A673 (cell line): Measurements from ENCODE around the gene CCM2. TPM values are rescaled to one million over a fixed set of nuclear protein-coding genes. Genes with fewer than 3 reads are reported as not detected.

ENCODE experiments used
- BruUV-seq: library from RNA; stranded (reverse); fragments of 400-500 nt; replicated peaks from 2 replicates; lab custom pipeline; 2021; lab: Mats Ljungman, UMichigan
- CTCF ChIA-PET: fragments of 300-600 bp; sonication (Branson Sonifier 250); formaldehyde crosslinking; loops from one replicate; lab custom pipeline; 2022; ENCODE audit warnings: antibody characterized with exemption; lab: Charles Lee
- POLR2A ChIA-PET: fragments of 300-600 bp; sonication (Branson Sonifier 250); formaldehyde crosslinking; loops from one replicate; lab custom pipeline; 2022; ENCODE audit warnings: antibody characterized with exemption; ENCODE audit not compliant: low non-redundant PET; lab: Charles Lee
- DNase-seq: peaks from one replicate; pipeline ENCODE4 v3.0.0-alpha.2; 2015; ENCODE audit warnings: low spot score
- H3K27ac ChIP-seq: fragments of 200-600 bp; sonication (generic); 2 replicates; pipeline ENCODE4 v1.5.1; 2016; ENCODE audit warnings: mixed run types, low read depth, mild to moderate bottlenecking, mixed read lengths, antibody characterized with exemption, low read length; ENCODE audit not compliant: poor library complexity, severe bottlenecking
- H3K27me3 ChIP-seq: fragments of 200-600 bp; sonication (generic); replicated peaks from 2 replicates; pipeline ENCODE4 v1.6.1; 2017; ENCODE audit warnings: mixed run types, low read depth, mild to moderate bottlenecking, mixed read lengths, antibody characterized with exemption, low read length; ENCODE audit not compliant: insufficient read depth, poor library complexity
- H3K36me3 ChIP-seq: fragments of 200-600 bp; sonication (generic); 2 replicates; pipeline ENCODE4 v1.6.1; 2016; ENCODE audit warnings: mixed run types, mild to moderate bottlenecking, mixed read lengths, antibody characterized with exemption, low read length; ENCODE audit not compliant: insufficient read depth, poor library complexity, severe bottlenecking
- H3K4me1 ChIP-seq: fragments of 200-600 bp; sonication (generic); 2 replicates; pipeline ENCODE4 v1.6.1; 2017; ENCODE audit warnings: mixed run types, mild to moderate bottlenecking, mixed read lengths, antibody characterized with exemption, low read length; ENCODE audit not compliant: insufficient read depth, poor library complexity, severe bottlenecking
- H3K4me3 ChIP-seq: fragments of 200-600 bp; sonication (generic); 2 replicates; pipeline ENCODE4 v1.5.1; 2016; ENCODE audit warnings: low read depth, mixed run types, mild to moderate bottlenecking, mixed read lengths, low read length; ENCODE audit not compliant: poor library complexity, severe bottlenecking
- H3K9me3 ChIP-seq: fragments of 200-600 bp; sonication (generic); 2 replicates; pipeline ENCODE4 v1.6.1; 2016; ENCODE audit warnings: mixed run types, low read depth, mild to moderate bottlenecking, mixed read lengths, antibody characterized with exemption, low read length; ENCODE audit not compliant: poor library complexity, severe bottlenecking
- CTCF ChIP-seq: fragments of 300-800, 200-600 bp; sonication (generic); conservative IDR thresholded peaks from 2 replicates; pipeline ENCODE4 v1.5.1; 2017; ENCODE audit warnings: low read depth, mild to moderate bottlenecking, antibody characterized with exemption, low read length, moderate library complexity, mixed read lengths
- EZH2 ChIP-seq: fragments of 200-600 bp; sonication (generic); IDR thresholded peaks from 2 replicates; pipeline ENCODE4 v1.6.1; 2017; ENCODE audit warnings: borderline replicate concordance, low read depth, mild to moderate bottlenecking, mixed read lengths, antibody characterized with exemption, low read length; ENCODE audit not compliant: poor library complexity, severe bottlenecking
- intact Hi-C: fragments of 100-400 bp; cut with micrococcal nuclease; formaldehyde crosslinking; loops from one replicate; pipeline ENCODE4 v1.10.0; 2022; ENCODE audit not compliant: unreplicated experiment
- total RNA-seq: library from RNA; stranded (reverse); gene quantifications from 2 replicates; pipeline ENCODE4 v1.2.3, GENCODE V29; 2021

CCM2 gene
- total RNA-seq, 1 experiment from 2014 or later: 35.2 TPM

GRCh38 chr7:44972562-44972961 lies 27.4 kb upstream of the CCM2 start:
- no peak overlapping the region for H3K4me3 ChIP-seq
- TF ChIP-seq CTCF (no peak), EZH2 (no peak)
- no TSS peak for BruUV-seq
- no peak overlapping the region for H3K27ac ChIP-seq
- intact Hi-C loops: no loop called here
- ChIA-PET CTCF (interaction anchor here (1.0 to 2.8 kb wide), 3 partner anchors 9 to 164 kb away, joined by 3 to 13 read pairs (median 4); no protein-coding TSS in a partner anchor), POLR2A (no interaction called here)
- no peaks in the 10 kb centered on the region for H3K9me3 ChIP-seq
- no peak for DNase-seq
- H3K27me3 ChIP-seq: no peaks in the 10 kb centered on the region
- H3K36me3 ChIP-seq: no peaks in the 10 kb centered on the region
- peaks cover 5% of the 10 kb centered on the region for H3K4me1 ChIP-seq

- peak; percentile 50 for DNase-seq
- CTCF ChIA-PET: interaction anchor here (1.2 to 2.8 kb wide), 4 partner anchors 11 to 162 kb away, joined by 4 to 13 read pairs (median 4); partner anchors contain the start of gene TBRG4
- no peak overlapping the region for H3K4me3 ChIP-seq
- H3K9me3 ChIP-seq: no peaks in the 10 kb centered on the region
- POLR2A ChIA-PET: interaction anchor here (0.5 to 0.8 kb wide), 3 partner anchors 11 to 26 kb away, joined by 3 to 7 read pairs (median 6); no protein-coding TSS in a partner anchor
- TF ChIP-seq EZH2: no peak
- TF ChIP-seq CTCF: peak; percentile 64
- intact Hi-C loops: no loop called here
- no TSS peak for BruUV-seq
- H3K27ac ChIP-seq: no peak overlapping the region
- no peaks in the 10 kb centered on the region for H3K27me3 ChIP-seq
- H3K36me3 ChIP-seq: no peaks in the 10 kb centered on the region
- H3K4me1 ChIP-seq: peaks cover 10% of the 10 kb centered on the region
Measured at GRCh38 chr7:44973610-44974401, 26.2 kb upstream of the CCM2 start.

- intact Hi-C loops: no loop called here
Measured at GRCh38 chr7:44974549-44974948, 25.5 kb upstream of the CCM2 start.

More at GRCh38 chr7:44974549-44974948, 25.5 kb upstream of the CCM2 start:
- DNase-seq: no peak
- Histone ChIP-seq H3K9me3 (no peaks in the 10 kb centered on the region), H3K4me3 (no peak overlapping the region), H3K36me3 (no peaks in the 10 kb centered on the region), H3K27me3 (no peaks in the 10 kb centered on the region), H3K27ac (no peak overlapping the region), H3K4me1 (peaks cover 10% of the 10 kb centered on the region)
- no TSS peak for BruUV-seq
- TF ChIP-seq CTCF (no peak), EZH2 (no peak)
- ChIA-PET POLR2A (interaction anchor here (0.5 kb wide), 1 partner anchor 25 kb away, joined by 3 read pairs; no protein-coding TSS in a partner anchor), CTCF (interaction anchor here (1.5 to 2.8 kb wide), 2 partner anchors 137 to 162 kb away, joined by 5 to 13 read pairs; partner anchors contain the start of gene TBRG4)
